ENCODE data around the gene SLC5A5. TPM values are rescaled to one million over a fixed set of nuclear protein-coding genes. Genes with fewer than 3 reads are reported as not detected.

Gene SLC5A5
- total RNA-seq, 1 experiment from 2014 or later, result 6.3 TPM

DNA sequence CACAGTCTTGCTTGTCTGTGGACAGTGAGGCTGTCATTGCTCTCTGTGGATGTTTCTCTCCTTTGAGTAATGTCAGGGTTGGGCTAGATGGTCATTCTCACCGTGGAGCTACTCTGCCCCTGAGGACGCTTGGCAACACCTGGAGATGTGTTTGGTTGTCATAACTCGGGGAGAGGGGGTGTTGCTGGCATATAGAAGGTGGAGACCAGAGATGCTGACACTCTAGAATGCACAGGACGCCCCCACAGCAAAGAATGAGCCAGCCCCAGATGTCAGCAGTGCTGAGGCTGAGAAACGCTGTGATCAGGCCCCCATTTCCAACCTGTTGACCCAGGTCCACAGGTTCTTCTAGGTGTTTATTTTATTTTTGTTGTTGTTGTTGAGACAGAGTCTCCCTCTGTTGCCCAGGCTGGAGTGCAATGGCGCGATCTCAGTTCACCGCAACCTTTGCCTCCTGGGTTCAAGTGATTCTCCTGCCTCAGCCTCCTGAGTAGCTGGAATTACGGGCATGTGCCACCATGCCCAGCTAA, 65.7 kb downstream of the SLC5A5 start:
- TF ChIP-seq TCF7L2 (IDR thresholded peaks at IDR 0.05; ENCODE audit: low read depth, low read length), result no peak
- TF ChIP-seq, protein P1, sequence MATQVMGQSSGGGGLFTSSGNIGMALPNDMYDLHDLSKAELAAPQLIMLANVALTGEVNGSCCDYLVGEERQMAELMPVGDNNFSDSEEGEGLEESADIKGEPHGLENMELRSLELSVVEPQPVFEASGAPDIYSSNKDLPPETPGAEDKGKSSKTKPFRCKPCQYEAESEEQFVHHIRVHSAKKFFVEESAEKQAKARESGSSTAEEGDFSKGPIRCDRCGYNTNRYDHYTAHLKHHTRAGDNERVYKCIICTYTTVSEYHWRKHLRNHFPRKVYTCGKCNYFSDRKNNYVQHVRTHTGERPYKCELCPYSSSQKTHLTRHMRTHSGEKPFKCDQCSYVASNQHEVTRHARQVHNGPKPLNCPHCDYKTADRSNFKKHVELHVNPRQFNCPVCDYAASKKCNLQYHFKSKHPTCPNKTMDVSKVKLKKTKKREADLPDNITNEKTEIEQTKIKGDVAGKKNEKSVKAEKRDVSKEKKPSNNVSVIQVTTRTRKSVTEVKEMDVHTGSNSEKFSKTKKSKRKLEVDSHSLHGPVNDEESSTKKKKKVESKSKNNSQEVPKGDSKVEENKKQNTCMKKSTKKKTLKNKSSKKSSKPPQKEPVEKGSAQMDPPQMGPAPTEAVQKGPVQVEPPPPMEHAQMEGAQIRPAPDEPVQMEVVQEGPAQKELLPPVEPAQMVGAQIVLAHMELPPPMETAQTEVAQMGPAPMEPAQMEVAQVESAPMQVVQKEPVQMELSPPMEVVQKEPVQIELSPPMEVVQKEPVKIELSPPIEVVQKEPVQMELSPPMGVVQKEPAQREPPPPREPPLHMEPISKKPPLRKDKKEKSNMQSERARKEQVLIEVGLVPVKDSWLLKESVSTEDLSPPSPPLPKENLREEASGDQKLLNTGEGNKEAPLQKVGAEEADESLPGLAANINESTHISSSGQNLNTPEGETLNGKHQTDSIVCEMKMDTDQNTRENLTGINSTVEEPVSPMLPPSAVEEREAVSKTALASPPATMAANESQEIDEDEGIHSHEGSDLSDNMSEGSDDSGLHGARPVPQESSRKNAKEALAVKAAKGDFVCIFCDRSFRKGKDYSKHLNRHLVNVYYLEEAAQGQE (IDR thresholded peaks at IDR 0.05; ENCODE audit: insufficient read depth in 1 of 2, low read depth in 2 of 2, low read length in 1 of 2), result no peak
- no peak for TF ChIP-seq SIN3A (IDR thresholded peaks at IDR 0.05; ENCODE audit: borderline replicate concordance, insufficient read depth, low read depth, low read length)
- no peak for TF ChIP-seq POLR2AphosphoS5 (IDR thresholded peaks at IDR 0.05; ENCODE audit: low read depth, low read length)
- TF ChIP-seq CTCF (IDR thresholded peaks at IDR 0.05), result no peak
- H3K27ac ChIP-seq (ENCODE audit: low read length), result no peak overlapping the region
- no peak for ATAC-seq
- ChIA-PET CTCF (interaction anchor here (0.5 to 1.2 kb wide), 6 partner anchors 10 to 78 kb away, joined by 3 to 23 read pairs (median 8); no protein-coding TSS in a partner anchor), POLR2A (no interaction called here)
- in situ Hi-C loops (cut with HindIII; ENCODE audit: low pct_unique_long_range_greater_than_20kb, low sequenced_read_pairs) (no loop called here), intact Hi-C loops (cut with micrococcal nuclease; ENCODE audit: unreplicated experiment) (no loop called here)
- peaks cover 4% of the 10 kb centered on the region; the same call in 1 of the 2 replicates for H3K36me3 ChIP-seq (ENCODE audit: control insufficient read depth, insufficient read depth, low read length)
- no peak overlapping the region for H3K4me3 ChIP-seq (ENCODE audit: low read depth in 2 of 2, low read length in 2 of 2)
- no peaks in the 10 kb centered on the region for H3K27me3 ChIP-seq (ENCODE audit: control insufficient read depth, insufficient read depth, low read length)
- no peaks in the 10 kb centered on the region for H3K9me3 ChIP-seq (ENCODE audit: control insufficient read depth, insufficient read depth, low read depth, low read length)
- DNase-seq (ENCODE audit: low read depth, low spot score), result no peak
- peaks cover 4% of the 10 kb centered on the region; the same call in 1 of the 2 replicates for H3K4me1 ChIP-seq (ENCODE audit: control insufficient read depth, insufficient read depth, low read length)
- BruUV-seq (replicated peaks), result no TSS peak

- no peak overlapping the region for H3K4me3 ChIP-seq (ENCODE audit: low read depth in 2 of 2, low read length in 2 of 2)
- CTCF ChIA-PET, result interaction anchor here (0.5 to 1.2 kb wide), 8 partner anchors 10 to 330 kb away, joined by 3 to 23 read pairs (median 6); no protein-coding TSS in a partner anchor
- H3K4me1 ChIP-seq (ENCODE audit: control insufficient read depth, insufficient read depth, low read length), result peaks cover 4% of the 10 kb centered on the region; the same call in 1 of the 2 replicates
- ATAC-seq (peak; percentile 94), DNase-seq (ENCODE audit: low read depth, low spot score) (peak; percentile 72)
- intact Hi-C loops (cut with micrococcal nuclease; ENCODE audit: unreplicated experiment) (loop anchor here (1.0 kb wide), 1 partner anchor 59 kb away; no protein-coding TSS in a partner anchor), in situ Hi-C loops (cut with HindIII; ENCODE audit: low pct_unique_long_range_greater_than_20kb, low sequenced_read_pairs) (no loop called here)
- no TSS peak for BruUV-seq (replicated peaks)
- no peaks in the 10 kb centered on the region for H3K27me3 ChIP-seq (ENCODE audit: control insufficient read depth, insufficient read depth, low read length)
- H3K27ac ChIP-seq (ENCODE audit: low read length), result no peak overlapping the region
- H3K9me3 ChIP-seq (ENCODE audit: control insufficient read depth, insufficient read depth, low read depth, low read length), result no peaks in the 10 kb centered on the region
- TF ChIP-seq POLR2AphosphoS5 (IDR thresholded peaks at IDR 0.05; ENCODE audit: low read depth, low read length) (no peak), CTCF (IDR thresholded peaks at IDR 0.05) (peak; percentile 91), TCF7L2 (IDR thresholded peaks at IDR 0.05; ENCODE audit: low read depth, low read length) (no peak)
- TF ChIP-seq, protein P1 (IDR thresholded peaks at IDR 0.05; ENCODE audit: insufficient read depth in 1 of 2, low read depth in 2 of 2, low read length in 1 of 2), result no peak
- peaks cover 1% of the 10 kb centered on the region for H3K36me3 ChIP-seq (ENCODE audit: control insufficient read depth, insufficient read depth, low read length)
- POLR2A ChIA-PET, result interaction anchor here (0.6 to 0.7 kb wide), 2 partner anchors 58 to 159 kb away, joined by 3 read pairs; no protein-coding TSS in a partner anchor
Observed at GRCh38 chr19:17938092-17938845, 66.5 kb downstream of the SLC5A5 start.
